ENCODE data around the gene SP1.
"Not testable (repeated sequence)": the region's sequence is repeated elsewhere in the genome, so short reads cannot be mapped to it uniquely, and the experiment has no call there.

The SP1 gene

GRCh38 chr12:53414756-53415417 is 34.9 kb downstream of the SP1 start:
- no peak for DNase-seq

- DNase-seq = peak; percentile 50
These were observed 35.9 kb downstream of the SP1 start for GRCh38 chr12:53415752-53416389.

GRCh38 chr12:53417291-53417816 is 37.4 kb downstream of the SP1 start:
- DNase-seq = not testable (repeated sequence)

- DNase-seq = no peak
These were observed 38.2 kb downstream of the SP1 start for GRCh38 chr12:53418221-53418620.

- DNase-seq = no peak
These were observed 39.8 kb downstream of the SP1 start for GRCh38 chr12:53419756-53420155.

- DNase-seq = not testable (repeated sequence)
These were observed 42.3 kb downstream of the SP1 start for GRCh38 chr12:53422247-53422646.

GRCh38 chr12:53423597-53423996 is 43.6 kb downstream of the SP1 start, which contains the start of gene AMHR2:
AMHR2 (plus strand) TSS chr12:53423855; CDS start chr12:53423935, 80 bp downstream.
- DNase-seq = no peak

GRCh38 chr12:53424626-53425514 is 44.9 kb downstream of the SP1 start:
- no peak for DNase-seq

- DNase-seq = no peak
These were observed 45.7 kb downstream of the SP1 start for GRCh38 chr12:53425515-53426150.

- peak; percentile 58 for DNase-seq
These were observed 48.1 kb downstream of the SP1 start for GRCh38 chr12:53427905-53428594.

GRCh38 chr12:53428741-53429140 is 48.8 kb downstream of the SP1 start:
- no peak for DNase-seq

GRCh38 chr12:53430116-53430515 is 50.1 kb downstream of the SP1 start:
- DNase-seq = no peak

- peak; percentile 46 for DNase-seq
These were observed 51.2 kb downstream of the SP1 start for GRCh38 chr12:53431187-53431586.

GRCh38 chr12:53435326-53435725 is 55.4 kb downstream of the SP1 start:
- DNase-seq = not testable (repeated sequence)

GRCh38 chr12:53439582-53439981 is 59.6 kb downstream of the SP1 start:
- not testable (repeated sequence) for DNase-seq

- peak; percentile 100 for DNase-seq
These were observed 61.3 kb downstream of the SP1 start, which contains the start of gene PRR13 for GRCh38 chr12:53441040-53441833. PRR13 (plus strand) TSS chr12:53441734; CDS start chr12:53442715, 981 bp downstream.

GRCh38 chr12:53443955-53444354 is 64.0 kb downstream of the SP1 start:
- no peak for DNase-seq

GRCh38 chr12:53444593-53445325 is 64.8 kb downstream of the SP1 start:
- not testable (repeated sequence) for DNase-seq

GRCh38 chr12:53450936-53451335 is 71.0 kb downstream of the SP1 start:
- DNase-seq = no peak

GRCh38 chr12:53451661-53452158 is 71.7 kb downstream of the SP1 start, which contains the start of gene PCBP2:
PCBP2 (plus strand) TSS chr12:53452102; CDS start chr12:53454801, 2,699 bp downstream.
- DNase-seq = peak; percentile 100

All from fibroblast of skin of scalp (primary cell).